Stomach (tissue), 9 donors: ENCODE data around the gene GLTP. TPM values are rescaled to one million over a fixed set of nuclear protein-coding genes. Genes with fewer than 3 reads are reported as not detected.

Experiments
- DNase-seq, 2 donors: peaks; one replicate each; pipeline versions ENCODE4 v3.0.0 to v3.0.0-alpha.2; 2013 to 2019
- H3K27ac ChIP-seq, 5 donors: fragments of 200-600 bp in 4 of 5; sonication (generic) in 4 of 5; one replicate each; pipeline ENCODE4 v1.5.1; 2013 to 2019; ENCODE audit warnings: mild to moderate bottlenecking in 1 of 5, moderate library complexity in 1 of 5
- H3K27me3 ChIP-seq, 3 donors: fragments of 200-600 bp; sonication (generic); one replicate each; pipeline ENCODE4 v1.5.1; 2017 to 2019; ENCODE audit warnings: mixed run types in 1 of 3
- H3K36me3 ChIP-seq, 4 donors: fragments of 200-600 bp; sonication (generic); 1 replicate in 3 of 4; 2 replicates in 1 of 4; pipeline ENCODE4 v1.5.1; 2016 to 2019
- H3K4me1 ChIP-seq, 4 donors: fragments of 200-600 bp; sonication (generic); one replicate each; pipeline ENCODE4 v1.5.1; 2016 to 2019
- H3K4me3 ChIP-seq, 4 donors: fragments of 200-600 bp; sonication (generic) in 3 of 4; one replicate each; pipeline ENCODE4 v1.5.1; 2016 to 2019; ENCODE audit warnings: mild to moderate bottlenecking in 1 of 4
- H3K9me3 ChIP-seq, 4 donors: fragments of 200-600 bp; sonication (generic); one replicate each; pipeline ENCODE4 v1.5.1; 2016 to 2019
- EP300 ChIP-seq: sonication (generic); formaldehyde crosslinking; IDR thresholded peaks from one replicate; pipeline ENCODE4 v1.6.1; 2017; ENCODE audit warnings: antibody characterized with exemption
- POLR2A ChIP-seq, 4 donors: fragments of 450-650 bp; IDR thresholded peaks; one replicate each; pipeline ENCODE4 v1.6.1; 2016; ENCODE audit warnings: antibody characterized with exemption in 4 of 4, control low read depth in 2 of 4, mild to moderate bottlenecking in 1 of 4, moderate library complexity in 1 of 4
- POLR2AphosphoS5 ChIP-seq, 3 donors: sonication (generic); formaldehyde crosslinking; IDR thresholded peaks; one replicate each; pipeline ENCODE4 v1.6.1; 2016; ENCODE audit warnings: antibody characterized with exemption in 3 of 3
- whole genome bisulfite sequencing, 5 donors: extraction: QIAGEN DNeasy Blood & Tissue Kit in 3 of 5; methylation state at CpG; one replicate each; pipeline versions ENCODE4 v1.1.5 to v1.1.7; 2013 to 2018; 5-methylcytosine and 5-hydroxymethylcytosine counted together
- intact Hi-C: fragments of 100-400 bp; cut with DNase I; formaldehyde crosslinking; loops from one replicate; pipeline ENCODE4 v1.15.1; 2023; ENCODE audit warnings: low total_unique reads
- polyA plus RNA-seq, 3 donors: library from polyadenylated mRNA; stranded (reverse); fragments of 200-250 nt; gene quantifications; one replicate each; pipeline ENCODE4 v1.2.3, GENCODE V29; 2013
- total RNA-seq, 5 donors: library from RNA; depleted of rRNA; stranded (reverse); fragments of >200 nt; gene quantifications; one replicate each; pipeline versions ENCODE4 v1.1.0 to v1.2.3, GENCODE V29; 2014 to 2016
- TF ChIP-seq, protein P1 (sequence below), 7 experiments: fragments of 450-650 bp in 4 of 7; fragments of 200-600 bp in 3 of 7; sonication (generic) in 3 of 7; IDR thresholded peaks; one replicate each; pipeline ENCODE4 v1.5.1; 2016 to 2019; ENCODE audit warnings: antibody characterized with exemption in 7 of 7, control low read depth in 2 of 7, mild to moderate bottlenecking in 1 of 7
- donor health status: healthy with polysubstance abuse.
- donor health status: Bipolar disorder and iron deficiency.
- donor health status: healthy.

GLTP gene
- total and polyA plus RNA-seq, 8 donors = 26.4 to 93.6 (median 50.1) TPM

DNA sequence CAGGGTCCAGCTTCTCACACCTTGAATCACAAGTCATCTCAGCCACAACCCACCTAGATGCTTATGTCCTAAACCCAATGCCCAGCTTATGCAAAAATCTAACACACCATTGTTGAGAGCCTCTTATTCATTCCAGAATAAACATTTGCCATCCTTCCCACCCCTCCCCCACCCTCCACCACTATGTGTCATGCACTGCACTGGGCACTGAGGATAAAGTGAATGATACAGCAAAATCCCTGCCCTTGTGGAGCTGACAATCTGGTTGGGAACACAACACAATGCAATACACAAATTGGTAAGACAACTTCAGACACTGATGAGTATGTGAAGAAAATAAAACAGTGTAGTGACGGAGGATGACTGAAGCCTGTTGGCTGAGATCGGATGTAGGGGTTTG is 1.4 kb upstream of the GLTP start:
- intact Hi-C loops = loop anchor here (10.0 kb wide), 1 partner anchor 77 kb away; no protein-coding TSS in a partner anchor
- WGBS, 5 donors = 87 to 100% (median 91%) methylated on average over 2 of the region's 2 CpGs
- Histone ChIP-seq H3K4me1 (peaks cover 18 to 34% (median 32%) of the 10 kb centered on the region in 4 donors), H3K27ac (no peak overlapping the region), H3K9me3 (no peaks in the 10 kb centered on the region), H3K27me3 (no peaks in the 10 kb centered on the region), H3K36me3 (no peaks in the 10 kb centered on the region), H3K4me3 (no peak overlapping the region)
- no peak for DNase-seq
- no peak for TF ChIP-seq EP300
- TF ChIP-seq POLR2AphosphoS5 (IDR thresholded peaks at IDR 0.05) = no peak
- TF ChIP-seq, protein P1, sequence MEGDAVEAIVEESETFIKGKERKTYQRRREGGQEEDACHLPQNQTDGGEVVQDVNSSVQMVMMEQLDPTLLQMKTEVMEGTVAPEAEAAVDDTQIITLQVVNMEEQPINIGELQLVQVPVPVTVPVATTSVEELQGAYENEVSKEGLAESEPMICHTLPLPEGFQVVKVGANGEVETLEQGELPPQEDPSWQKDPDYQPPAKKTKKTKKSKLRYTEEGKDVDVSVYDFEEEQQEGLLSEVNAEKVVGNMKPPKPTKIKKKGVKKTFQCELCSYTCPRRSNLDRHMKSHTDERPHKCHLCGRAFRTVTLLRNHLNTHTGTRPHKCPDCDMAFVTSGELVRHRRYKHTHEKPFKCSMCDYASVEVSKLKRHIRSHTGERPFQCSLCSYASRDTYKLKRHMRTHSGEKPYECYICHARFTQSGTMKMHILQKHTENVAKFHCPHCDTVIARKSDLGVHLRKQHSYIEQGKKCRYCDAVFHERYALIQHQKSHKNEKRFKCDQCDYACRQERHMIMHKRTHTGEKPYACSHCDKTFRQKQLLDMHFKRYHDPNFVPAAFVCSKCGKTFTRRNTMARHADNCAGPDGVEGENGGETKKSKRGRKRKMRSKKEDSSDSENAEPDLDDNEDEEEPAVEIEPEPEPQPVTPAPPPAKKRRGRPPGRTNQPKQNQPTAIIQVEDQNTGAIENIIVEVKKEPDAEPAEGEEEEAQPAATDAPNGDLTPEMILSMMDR (IDR thresholded peaks at IDR 0.05) = no peak
- no peak for TF ChIP-seq POLR2A (IDR thresholded peaks at IDR 0.05)

DNA sequence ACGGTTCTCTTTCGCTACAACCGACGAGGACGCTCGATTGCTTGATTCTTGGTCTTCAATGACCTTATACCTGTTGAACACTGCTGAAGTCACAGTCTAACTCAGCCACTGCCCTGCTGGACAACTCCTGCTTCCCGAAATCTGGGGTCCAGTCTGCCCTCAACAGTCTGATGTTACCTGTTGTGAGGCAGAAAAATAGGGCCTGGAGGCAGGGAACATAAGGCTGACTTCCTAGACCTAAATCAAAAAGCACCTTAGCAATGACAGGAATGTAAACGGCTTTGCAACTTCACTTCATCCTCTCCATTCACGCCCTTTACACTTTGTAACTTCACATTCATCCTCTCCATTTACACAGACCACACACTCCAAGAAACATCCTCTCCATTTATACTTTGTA is 597 bp upstream of the GLTP start:
- no peaks in the 10 kb centered on the region for H3K27me3 ChIP-seq
- peaks cover 24 to 40% (median 35%) of the 10 kb centered on the region in 4 donors for H3K4me1 ChIP-seq
- TF ChIP-seq POLR2A (IDR thresholded peaks at IDR 0.05) (no peak), EP300 (no peak), POLR2AphosphoS5 (IDR thresholded peaks at IDR 0.05) (no peak)
- TF ChIP-seq, protein P1 (IDR thresholded peaks at IDR 0.05) = no peak
- peak overlapping the region; percentile 66 to 80 (median 77) for H3K4me3 ChIP-seq
- intact Hi-C loops = loop anchor here (10.0 kb wide), 1 partner anchor 76 kb away; no protein-coding TSS in a partner anchor
- DNase-seq = no peak
- H3K27ac ChIP-seq = peak overlapping the region; percentile 12 to 89 (median 67)
- 5 to 11% (median 8%) methylated on average over 9 of the region's 9 CpGs for WGBS, 5 donors
- no peaks in the 10 kb centered on the region for H3K9me3 ChIP-seq
- no peaks in the 10 kb centered on the region for H3K36me3 ChIP-seq

DNA sequence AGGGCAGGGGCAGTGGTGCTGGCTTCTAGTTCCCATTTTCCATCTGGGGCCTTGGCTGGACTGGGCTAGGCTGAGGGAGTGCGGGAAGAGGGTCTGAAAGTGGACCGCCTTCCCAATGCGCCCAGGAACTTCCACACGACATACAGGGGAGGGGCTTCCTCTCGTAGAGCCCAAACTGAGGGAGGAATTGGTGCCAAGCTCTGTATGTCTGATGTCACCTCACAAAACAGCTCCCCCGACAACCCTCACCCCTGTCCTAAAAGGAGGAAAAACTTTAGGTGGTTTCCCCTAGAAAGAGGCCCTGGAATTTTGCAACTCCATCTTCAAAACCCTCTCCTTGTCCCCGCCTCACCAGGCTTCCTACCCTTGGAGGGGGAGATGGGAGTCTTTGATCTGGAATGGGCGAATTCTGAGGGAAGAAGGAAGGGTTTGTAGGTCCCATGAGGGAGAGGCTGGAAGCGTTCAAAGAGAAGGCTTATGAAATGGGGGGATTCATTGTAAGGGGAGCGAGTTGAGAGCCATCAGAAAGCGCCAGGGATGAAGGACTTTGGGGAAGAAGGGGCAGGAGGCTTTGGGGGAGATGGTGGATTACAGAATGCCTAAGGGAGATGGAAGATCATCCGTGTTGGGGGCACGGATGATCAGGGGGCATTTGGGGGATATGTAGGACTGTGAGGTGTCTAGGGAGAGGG is 844 bp downstream of the GLTP start:
- Histone ChIP-seq H3K4me1 (peaks cover 31 to 51% (median 44%) of the 10 kb centered on the region in 4 donors), H3K36me3 (no peaks in the 10 kb centered on the region), H3K27me3 (no peaks in the 10 kb centered on the region), H3K27ac (peak overlapping the region in 4 of 5 donors; percentile 69 to 89 (median 85)), H3K4me3 (peak overlapping the region; percentile 66 to 80 (median 77)), H3K9me3 (no peaks in the 10 kb centered on the region)
- peak in 1 of 2 donors; percentile 61 for DNase-seq
- TF ChIP-seq POLR2A (IDR thresholded peaks at IDR 0.05) (no peak), POLR2AphosphoS5 (IDR thresholded peaks at IDR 0.05) (no peak), EP300 (no peak)
- TF ChIP-seq, protein P1 (IDR thresholded peaks at IDR 0.05) = no peak
- intact Hi-C loops = loop anchor here (10.0 kb wide), 1 partner anchor 75 kb away; no protein-coding TSS in a partner anchor
- 4 to 10% (median 8%) methylated on average over 13 of the region's 13 CpGs for WGBS, 5 donors

DNA sequence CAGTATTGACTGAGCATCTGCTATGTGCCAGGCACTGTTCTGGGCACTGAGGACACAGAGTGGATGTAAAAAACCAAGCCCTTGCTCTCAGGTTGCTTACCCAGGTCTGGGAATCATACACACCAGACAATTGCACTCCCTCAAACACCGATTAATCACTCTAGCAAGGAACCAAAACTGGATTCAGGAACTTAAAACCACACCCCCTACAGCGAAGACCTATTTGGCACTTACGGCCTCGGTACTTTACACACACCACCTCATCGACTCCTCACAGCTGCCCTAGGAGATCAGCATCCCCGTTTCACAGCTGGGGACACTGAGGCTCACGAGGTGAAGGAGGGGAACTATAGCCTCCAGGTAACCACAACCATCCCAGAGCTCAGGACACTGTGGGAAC is 1.6 kb downstream of the GLTP start:
- H3K27ac ChIP-seq = no peak overlapping the region
- intact Hi-C loops = no loop called here
- H3K4me3 ChIP-seq = peak overlapping the region in 3 of 4 donors; percentile 66 to 80 (median 78)
- H3K9me3 ChIP-seq = no peaks in the 10 kb centered on the region
- DNase-seq = no peak
- H3K36me3 ChIP-seq = no peaks in the 10 kb centered on the region
- TF ChIP-seq POLR2A (IDR thresholded peaks at IDR 0.05) (no peak), EP300 (no peak), POLR2AphosphoS5 (IDR thresholded peaks at IDR 0.05) (no peak)
- TF ChIP-seq, protein P1 (IDR thresholded peaks at IDR 0.05) = no peak
- H3K27me3 ChIP-seq = no peaks in the 10 kb centered on the region
- WGBS, 5 donors = 59 to 74% (median 67%) methylated on average over 7 of the region's 7 CpGs
- peaks cover 31 to 51% (median 44%) of the 10 kb centered on the region in 4 donors for H3K4me1 ChIP-seq
